ENCODE measurements around the gene CRYBG3. TPM values are rescaled to one million over a fixed set of nuclear protein-coding genes. Genes with fewer than 3 reads are reported as not detected.

Gene CRYBG3
- total and polyA plus RNA-seq, 4 donors: 1.1 to 9.5 (median 2.5) TPM

DNA sequence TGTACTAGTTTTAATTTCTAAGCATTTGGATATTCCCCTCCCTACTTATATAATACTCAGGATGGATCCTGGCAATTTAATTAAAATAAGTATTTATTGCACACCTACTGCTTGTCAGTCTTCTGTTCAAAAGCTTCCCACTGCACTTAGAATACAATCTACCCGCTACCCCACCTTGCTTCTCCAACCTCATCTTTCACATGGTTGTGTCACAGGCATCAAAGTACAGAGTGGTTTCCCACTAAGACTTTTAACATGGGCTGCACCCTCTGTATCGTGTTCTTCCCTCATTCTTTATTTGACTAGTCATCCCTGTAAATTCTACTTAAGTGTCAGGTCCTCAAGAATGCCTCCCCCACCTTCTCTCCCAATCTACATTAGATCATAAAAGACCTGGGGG lies 115.4 kb downstream of the CRYBG3 start:
- DNase-seq (ENCODE audit: low spot score): no peak
- TF ChIP-seq, protein P1, sequence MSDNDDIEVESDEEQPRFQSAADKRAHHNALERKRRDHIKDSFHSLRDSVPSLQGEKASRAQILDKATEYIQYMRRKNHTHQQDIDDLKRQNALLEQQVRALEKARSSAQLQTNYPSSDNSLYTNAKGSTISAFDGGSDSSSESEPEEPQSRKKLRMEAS (IDR thresholded peaks at IDR 0.05): no peak
- no peak for TF ChIP-seq ZBTB33 (IDR thresholded peaks at IDR 0.05)
- no peak for TF ChIP-seq FOXA1 (IDR thresholded peaks at IDR 0.05)
- TF ChIP-seq TAF1 (conservative IDR thresholded peaks at IDR 0.05): no peak
- TF ChIP-seq RAD21 (IDR thresholded peaks at IDR 0.05): no peak
- TF ChIP-seq YY1 (IDR thresholded peaks at IDR 0.05): no peak
- no peak for TF ChIP-seq JUND (IDR thresholded peaks at IDR 0.05)
- no peak for TF ChIP-seq GABPA (IDR thresholded peaks at IDR 0.05 in 1 of 2, conservative IDR thresholded peaks at IDR 0.05 in 1 of 2)
- TF ChIP-seq, protein P2, sequence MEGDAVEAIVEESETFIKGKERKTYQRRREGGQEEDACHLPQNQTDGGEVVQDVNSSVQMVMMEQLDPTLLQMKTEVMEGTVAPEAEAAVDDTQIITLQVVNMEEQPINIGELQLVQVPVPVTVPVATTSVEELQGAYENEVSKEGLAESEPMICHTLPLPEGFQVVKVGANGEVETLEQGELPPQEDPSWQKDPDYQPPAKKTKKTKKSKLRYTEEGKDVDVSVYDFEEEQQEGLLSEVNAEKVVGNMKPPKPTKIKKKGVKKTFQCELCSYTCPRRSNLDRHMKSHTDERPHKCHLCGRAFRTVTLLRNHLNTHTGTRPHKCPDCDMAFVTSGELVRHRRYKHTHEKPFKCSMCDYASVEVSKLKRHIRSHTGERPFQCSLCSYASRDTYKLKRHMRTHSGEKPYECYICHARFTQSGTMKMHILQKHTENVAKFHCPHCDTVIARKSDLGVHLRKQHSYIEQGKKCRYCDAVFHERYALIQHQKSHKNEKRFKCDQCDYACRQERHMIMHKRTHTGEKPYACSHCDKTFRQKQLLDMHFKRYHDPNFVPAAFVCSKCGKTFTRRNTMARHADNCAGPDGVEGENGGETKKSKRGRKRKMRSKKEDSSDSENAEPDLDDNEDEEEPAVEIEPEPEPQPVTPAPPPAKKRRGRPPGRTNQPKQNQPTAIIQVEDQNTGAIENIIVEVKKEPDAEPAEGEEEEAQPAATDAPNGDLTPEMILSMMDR (IDR thresholded peaks at IDR 0.05; ENCODE audit: low read depth, low read length, missing input control): no peak
- no peak for TF ChIP-seq REST (IDR thresholded peaks at IDR 0.05)
- TF ChIP-seq RXRA (IDR thresholded peaks at IDR 0.05): no peak
- TF ChIP-seq HNF4G (IDR thresholded peaks at IDR 0.05): no peak
- no peak for TF ChIP-seq EGR1 (IDR thresholded peaks at IDR 0.05; ENCODE audit: low read depth in 2 of 2)
- no peak for TF ChIP-seq SP1 (IDR thresholded peaks at IDR 0.05)
- no peak for TF ChIP-seq FOXA2 (IDR thresholded peaks at IDR 0.05)
- TF ChIP-seq NR2F2 (IDR thresholded peaks at IDR 0.05): no peak
- no peak for TF ChIP-seq HNF4A (conservative IDR thresholded peaks at IDR 0.05)
- Histone ChIP-seq H3K27me3 (ENCODE audit: control insufficient read depth in 4 of 4, insufficient read depth in 4 of 4, low read length in 3 of 4) (no peaks in the 10 kb centered on the region), H3K4me3 (ENCODE audit: low read depth in 1 of 3, low read length in 3 of 3) (no peak overlapping the region), H3K9ac (ENCODE audit: low read depth in 1 of 2, low read length in 2 of 2) (no peak overlapping the region), H3K36me3 (ENCODE audit: control insufficient read depth in 4 of 4, insufficient read depth in 3 of 4, low read depth in 1 of 4, low read length in 3 of 4) (peaks cover 0 to 8% (median 4%) of the 10 kb centered on the region in 4 donors), H3K27ac (ENCODE audit: low read depth in 1 of 2, low read length in 2 of 2) (no peak overlapping the region), H3K4me1 (ENCODE audit: control insufficient read depth in 4 of 4, insufficient read depth in 4 of 4, low read length in 3 of 4) (no peaks in the 10 kb centered on the region), H3K9me3 (ENCODE audit: control insufficient read depth in 4 of 4, low read length in 3 of 4) (no peaks in the 10 kb centered on the region)
- 94% methylated on average over 2 of the region's 2 CpGs for WGBS

- WGBS: 98% methylated on average over 1 of the region's 1 CpG
- H3K4me1 ChIP-seq (ENCODE audit: control insufficient read depth in 4 of 4, insufficient read depth in 4 of 4, low read length in 3 of 4): no peaks in the 10 kb centered on the region
- no peak for TF ChIP-seq HNF4A (conservative IDR thresholded peaks at IDR 0.05)
- TF ChIP-seq REST (IDR thresholded peaks at IDR 0.05): no peak
- TF ChIP-seq TAF1 (conservative IDR thresholded peaks at IDR 0.05): no peak
- TF ChIP-seq FOXA2 (IDR thresholded peaks at IDR 0.05): no peak
- TF ChIP-seq, protein P2 (IDR thresholded peaks at IDR 0.05; ENCODE audit: low read depth, low read length, missing input control): no peak
- TF ChIP-seq, protein P1 (IDR thresholded peaks at IDR 0.05): no peak
- TF ChIP-seq RAD21 (IDR thresholded peaks at IDR 0.05): no peak
- no peak for TF ChIP-seq SP1 (IDR thresholded peaks at IDR 0.05)
- TF ChIP-seq NR2F2 (IDR thresholded peaks at IDR 0.05): no peak
- TF ChIP-seq JUND (IDR thresholded peaks at IDR 0.05): no peak
- TF ChIP-seq ATF3 (IDR thresholded peaks at IDR 0.05): no peak
- H3K27me3 ChIP-seq (ENCODE audit: control insufficient read depth in 4 of 4, insufficient read depth in 4 of 4, low read length in 3 of 4): no peaks in the 10 kb centered on the region
- no peak overlapping the region for H3K9ac ChIP-seq (ENCODE audit: low read depth in 1 of 2, low read length in 2 of 2)
- no peaks in the 10 kb centered on the region for H3K9me3 ChIP-seq (ENCODE audit: control insufficient read depth in 4 of 4, low read length in 3 of 4)
- DNase-seq (ENCODE audit: low spot score): no peak
- peaks cover 0 to 18% (median 7%) of the 10 kb centered on the region in 4 donors for H3K36me3 ChIP-seq (ENCODE audit: control insufficient read depth in 4 of 4, insufficient read depth in 3 of 4, low read depth in 1 of 4, low read length in 3 of 4)
- no peak overlapping the region for H3K27ac ChIP-seq (ENCODE audit: low read depth in 1 of 2, low read length in 2 of 2)
- no peak overlapping the region for H3K4me3 ChIP-seq (ENCODE audit: low read depth in 1 of 3, low read length in 3 of 3)
These were observed 116.6 kb downstream of the CRYBG3 start for GRCh38 chr3:97938444-97938843.
